Upper lobe of left lung (tissue), 6 donors: Measurements from ENCODE around the gene SMDT1. TPM values are rescaled to one million over a fixed set of nuclear protein-coding genes. Genes with fewer than 3 reads are reported as not detected.
"Not testable (repeated sequence)": the region's sequence is repeated elsewhere in the genome, so short reads cannot be mapped to it uniquely, and the experiment has no call there.

Experiments
- ATAC-seq, 2 donors: fragments of 200-7000 bp; cut with Tn5 transposase; one replicate each; pipeline ENCODE4 v1.9.1; 2022; ENCODE audit warnings: mild to moderate bottlenecking in 2 of 2, moderate library complexity in 2 of 2; ENCODE audit not compliant: low FRiP score in 2 of 2
- DNase-seq, 2 donors: peaks; one replicate each; pipeline ENCODE4 v3.0.0-alpha.2; 2019 to 2020
- H3K27ac ChIP-seq, 4 donors: fragments of 200-600 bp; sonication (generic); one replicate each; pipeline ENCODE4 v1.5.1; 2016 to 2019
- H3K27me3 ChIP-seq, 4 donors: fragments of 200-600 bp; sonication (generic); one replicate each; pipeline ENCODE4 v1.5.1; 2017 to 2019
- H3K36me3 ChIP-seq, 4 donors: fragments of 200-600 bp; sonication (generic); one replicate each; pipeline ENCODE4 v1.5.1; 2016 to 2019
- H3K4me1 ChIP-seq, 4 donors: fragments of 200-600 bp; sonication (generic); one replicate each; pipeline ENCODE4 v1.5.1; 2018 to 2019
- H3K4me3 ChIP-seq, 4 donors: fragments of 200-600 bp; sonication (generic); one replicate each; pipeline ENCODE4 v1.5.1; 2017 to 2019; ENCODE audit warnings: mild to moderate bottlenecking in 2 of 4, moderate library complexity in 1 of 4
- H3K9me3 ChIP-seq, 4 donors: fragments of 200-600 bp; sonication (generic); one replicate each; pipeline ENCODE4 v1.5.1; 2018 to 2019
- CTCF ChIP-seq, 6 experiments: fragments of 450-650 bp in 4 of 6; fragments of 200-600 bp in 2 of 6; sonication (generic) in 2 of 6; IDR thresholded peaks; one replicate each; pipeline ENCODE4 v1.5.1; 2016 to 2019; ENCODE audit warnings: antibody characterized with exemption in 6 of 6
- EP300 ChIP-seq, 4 donors: sonication (generic); formaldehyde crosslinking; IDR thresholded peaks; one replicate each; pipeline ENCODE4 v1.5.1; 2017; ENCODE audit warnings: antibody characterized with exemption in 4 of 4, control low read depth in 2 of 4
- POLR2A ChIP-seq, 4 donors: fragments of 450-650 bp; IDR thresholded peaks; one replicate each; pipeline ENCODE4 v1.5.1; 2016 to 2017; ENCODE audit warnings: antibody characterized with exemption in 4 of 4, mild to moderate bottlenecking in 2 of 4
- POLR2AphosphoS5 ChIP-seq, 2 donors: sonication (generic); formaldehyde crosslinking; IDR thresholded peaks; one replicate each; pipeline ENCODE4 v1.5.1; 2017; ENCODE audit warnings: antibody characterized with exemption in 2 of 2
- WGBS, 2 donors: methylation state at CpG; one replicate each; pipeline ENCODE4 v1.1.5; 2017 to 2018; 5-methylcytosine and 5-hydroxymethylcytosine counted together
- small RNA-seq, 4 donors: library from RNA; depleted of rRNA; stranded (forward); fragments of <200 nt; gene quantifications; one replicate each; pipeline ENCODE3, GENCODE V24; 2016
- total RNA-seq, 6 donors: library from RNA; depleted of rRNA in 4 of 6; stranded (reverse); fragments of >200 nt in 4 of 6; gene quantifications; one replicate each; pipeline versions ENCODE4 v1.1.0 to v1.2.1, GENCODE V29; 2016 to 2021
- donor health status: DM: no; HTN: no; CAD: no; lungs with moderate emphysema.
- donor health status: DM: no; HTN: yes; CAD: no; lungs with severe emphysema.

Gene SMDT1
- total RNA-seq, 6 donors from 2014 or later = 11.2 to 135 (median 27.2) TPM

DNA sequence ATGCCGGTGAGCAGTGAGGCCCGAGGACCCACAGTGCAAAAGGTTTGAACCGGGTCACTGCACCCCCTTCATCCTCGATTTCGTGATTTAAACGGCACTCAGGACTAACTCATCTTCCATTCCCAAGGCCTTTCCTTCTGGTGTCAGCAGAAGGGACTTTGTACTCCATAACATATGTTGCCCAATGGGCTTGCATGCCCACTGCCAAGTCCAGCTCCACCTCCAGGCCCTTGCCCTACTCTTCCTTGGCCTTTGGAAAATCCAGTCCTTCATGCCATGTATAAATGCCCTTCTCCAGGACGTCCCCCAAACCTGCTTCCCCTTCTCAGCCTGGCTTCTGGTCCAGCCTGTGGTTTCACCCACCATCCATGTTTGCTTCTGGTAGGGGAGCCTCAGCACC is 50.7 kb downstream of the SMDT1 start:
- not testable (repeated sequence) for H3K27me3 ChIP-seq, H3K4me3 ChIP-seq, DNase-seq, H3K9me3 ChIP-seq, H3K27ac ChIP-seq, H3K36me3 ChIP-seq, ATAC-seq, H3K4me1 ChIP-seq
- WGBS, 2 donors = 0 to 29% methylated on average over 1 of the region's 7 CpGs

DNA sequence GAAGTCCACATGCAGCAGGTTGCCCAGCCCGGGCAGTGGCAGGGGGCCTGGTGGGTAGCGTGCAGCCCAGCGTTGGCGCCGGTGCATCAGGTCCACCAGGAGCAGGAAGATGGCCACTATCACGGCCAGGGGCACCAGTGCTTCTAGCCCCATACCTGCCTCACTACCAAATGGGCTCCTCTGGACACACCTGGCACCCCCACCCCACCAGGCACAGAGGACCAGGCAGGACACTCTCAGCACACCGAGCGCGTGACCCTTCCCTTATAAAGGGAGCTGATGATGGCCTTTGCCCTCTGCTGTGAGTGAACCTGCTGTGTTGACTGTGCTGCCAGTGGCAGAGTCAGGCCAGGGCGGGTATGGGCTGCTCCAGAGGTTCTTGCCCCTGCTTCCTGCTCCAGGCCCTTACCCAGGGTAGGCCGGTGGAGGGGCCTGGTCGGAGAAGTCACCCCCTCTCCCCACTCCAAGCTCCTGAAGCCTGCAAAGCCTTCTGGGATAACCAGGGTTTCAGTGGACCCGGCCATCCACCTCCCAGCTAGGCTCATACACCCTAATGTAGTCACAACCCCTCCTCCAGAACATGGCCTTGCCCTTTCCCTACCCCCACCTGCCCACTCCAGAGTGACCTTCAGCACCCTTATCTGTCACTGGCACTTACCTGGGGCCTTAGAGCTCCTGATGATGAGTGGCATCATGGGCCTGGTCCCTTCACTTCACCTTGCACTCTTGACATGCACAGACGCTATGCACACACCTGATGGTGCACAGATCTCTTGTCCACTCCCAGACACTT is 51.3 kb downstream of the SMDT1 start, which contains the start of gene CYP2D6:
CYP2D6 (minus strand) TSS at position 172 of the 793 bp plus-strand sequence; CDS start at position 153, 19 bp downstream.
- WGBS, 2 donors = 77 to 85% methylated on average over 4 to 13 of the region's 14 CpGs
- H3K36me3 ChIP-seq, ATAC-seq, H3K27me3 ChIP-seq, H3K9me3 ChIP-seq, H3K4me1 ChIP-seq, H3K27ac ChIP-seq, H3K4me3 ChIP-seq: not testable (repeated sequence)
- peak in 1 of 2 donors; percentile 70 for DNase-seq

DNA sequence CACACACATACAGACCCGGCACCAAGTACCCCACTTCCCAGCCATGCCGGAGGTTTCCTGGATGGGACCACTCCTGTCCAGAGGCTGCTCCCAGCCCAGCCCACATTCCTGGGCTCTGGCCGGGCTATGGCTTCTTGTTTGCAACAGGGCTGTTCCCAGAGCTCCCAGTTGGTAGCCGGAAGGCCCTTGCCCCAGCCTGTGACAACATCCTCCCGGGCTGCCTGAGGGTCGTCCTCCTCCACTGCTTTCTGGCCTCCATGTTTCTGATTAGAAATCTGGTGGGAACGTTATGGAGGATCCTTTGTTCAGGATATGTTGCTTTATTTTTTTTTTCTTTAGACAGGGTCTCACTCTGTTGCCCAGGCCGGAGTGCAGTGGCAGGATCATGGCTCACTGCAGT is 52.1 kb downstream of the SMDT1 start:
- Histone ChIP-seq H3K27ac (no peak overlapping the region), H3K27me3 (no peaks in the 10 kb centered on the region), H3K4me3 (no peak overlapping the region), H3K9me3 (no peaks in the 10 kb centered on the region), H3K36me3 (no peaks in the 10 kb centered on the region), H3K4me1 (peaks cover 0 to 5% (median 2%) of the 10 kb centered on the region in 4 donors)
- ATAC-seq (no peak), DNase-seq (no peak)
- 54 to 66% methylated on average over 8 of the region's 8 CpGs for WGBS, 2 donors
- TF ChIP-seq EP300 (IDR thresholded peaks at IDR 0.05) (no peak), POLR2AphosphoS5 (IDR thresholded peaks at IDR 0.05) (no peak), CTCF (IDR thresholded peaks at IDR 0.05) (no peak), POLR2A (IDR thresholded peaks at IDR 0.05) (no peak)

GRCh38 chr22:42132457-42132856 is 53.0 kb downstream of the SMDT1 start:
- H3K27ac ChIP-seq = no peak overlapping the region
- H3K4me1 ChIP-seq = peaks cover 0 to 5% (median 2%) of the 10 kb centered on the region in 4 donors
- no peak overlapping the region for H3K4me3 ChIP-seq
- no peak for DNase-seq
- no peaks in the 10 kb centered on the region for H3K9me3 ChIP-seq
- TF ChIP-seq POLR2A (IDR thresholded peaks at IDR 0.05) (no peak), POLR2AphosphoS5 (IDR thresholded peaks at IDR 0.05) (no peak), CTCF (IDR thresholded peaks at IDR 0.05) (no peak), EP300 (IDR thresholded peaks at IDR 0.05) (no peak)
- H3K36me3 ChIP-seq = no peaks in the 10 kb centered on the region
- WGBS, 2 donors = 85 to 100% methylated on average over 1 to 13 of the region's 13 CpGs
- H3K27me3 ChIP-seq = no peaks in the 10 kb centered on the region
- no peak for ATAC-seq

Small RNA genes lying within 50 kb of the gene (small RNA-seq; reads per million reads assigned to genes)
- 0 reads per million in 4 donors for gene SNORD13P1

Other genes with a start within 250 kb of the SMDT1 start
- gene SREBF2, start 246.6 kb upstream of the SMDT1 start, total RNA-seq = 100 to 1,000 TPM; 124 to 175 (median 145) TPM
- under 1 TPM in 1 of 6 donors, not detected in 5; 0.17 TPM for gene SHISA8, start 164.6 kb upstream of the SMDT1 start, total RNA-seq
- 1 to 10 TPM in 1 of 6 donors, under 1 TPM in 5; 0.30 to 2.1 (median 0.78) TPM for gene TNFRSF13C, start 152.9 kb upstream of the SMDT1 start, total RNA-seq
- 1 to 10 TPM in 5 of 6 donors, not detected in 1; 1.9 to 9.9 (median 7.3) TPM for gene CENPM, start 132.5 kb upstream of the SMDT1 start, total RNA-seq
- 1 to 10 TPM in 5 of 6 donors, under 1 TPM in 1; 0.79 to 1.6 (median 1.3) TPM for gene SEPTIN3, start 110.3 kb upstream of the SMDT1 start, total RNA-seq
- gene WBP2NL, start 80.9 kb upstream of the SMDT1 start, total RNA-seq = 1 to 10 TPM in 4 of 6 donors, under 1 TPM in 2; 0.74 to 6.8 (median 2.0) TPM
- gene NAGA, start 8.9 kb upstream of the SMDT1 start, total RNA-seq = 10 to 100 TPM; 25.5 to 42.3 (median 34.4) TPM
- gene PHETA2, start 5.5 kb upstream of the SMDT1 start, total RNA-seq = 10 to 100 TPM in 5 of 6 donors, 1 to 10 TPM in 1; 7.3 to 18.5 (median 13.6) TPM
- gene NDUFA6, start 11.1 kb downstream of the SMDT1 start, total RNA-seq = 10 to 100 TPM in 5 of 6 donors, 1 to 10 TPM in 1; 7.3 to 51.4 (median 46.4) TPM
- 1 to 10 TPM in 4 of 6 donors, under 1 TPM in 2; 0.46 to 4.2 (median 1.9) TPM for gene CYP2D6, start 51.1 kb downstream of the SMDT1 start, total RNA-seq
- gene TCF20, start 191.0 kb downstream of the SMDT1 start, total RNA-seq = 10 to 100 TPM; 27.5 to 49.9 (median 45.1) TPM